Tibial nerve (tissue), 4 donors: ENCODE measurements around the gene PSTPIP1.

Experiments used
- CTCF ChIP-seq, 5 experiments: fragments of 200-600 bp in 3 of 5; fragments of 450-650 bp in 2 of 5; sonication (generic) in 3 of 5; IDR thresholded peaks; one replicate each; pipeline ENCODE4 v1.5.1; 2016 to 2019; ENCODE audit warnings: antibody characterized with exemption in 5 of 5, mild to moderate bottlenecking in 3 of 5, moderate library complexity in 2 of 5
- EP300 ChIP-seq, 2 donors: sonication (generic); formaldehyde crosslinking; IDR thresholded peaks; one replicate each; pipeline ENCODE4 v1.6.1; 2017; ENCODE audit warnings: antibody characterized with exemption in 2 of 2, mild to moderate bottlenecking in 1 of 2
- POLR2A ChIP-seq, 2 donors: fragments of 450-650 bp; IDR thresholded peaks; one replicate each; pipeline ENCODE4 v1.6.1; 2017; ENCODE audit warnings: antibody characterized with exemption in 2 of 2, mild to moderate bottlenecking in 2 of 2, moderate library complexity in 2 of 2

GRCh38 chr15:77010857-77011256 is 15.9 kb downstream of the PSTPIP1 start:
- TF ChIP-seq CTCF (IDR thresholded peaks at IDR 0.05) (no peak), POLR2A (IDR thresholded peaks at IDR 0.05) (no peak), EP300 (IDR thresholded peaks at IDR 0.05) (no peak)
